Aorta (tissue), 5 donors: ENCODE data around the gene RNF150. TPM values are rescaled to one million over a fixed set of nuclear protein-coding genes. Genes with fewer than 3 reads are reported as not detected.

Experiments
- ATAC-seq: fragments of 200-7000 bp; cut with Tn5 transposase; one replicate; pipeline ENCODE4 v1.9.1; 2022; ENCODE audit warnings: moderate library complexity; ENCODE audit not compliant: low FRiP score
- DNase-seq, 2 donors: peaks; one replicate each; pipeline ENCODE4 v3.0.0-alpha.2; 2020
- H3K27ac ChIP-seq, 2 donors: one replicate each; pipeline ENCODE4 v1.5.1; 2013; ENCODE audit warnings: low read length in 2 of 2, mild to moderate bottlenecking in 2 of 2, moderate library complexity in 2 of 2, control low read depth in 1 of 2, inconsistent platforms in 1 of 2, low read depth in 1 of 2
- H3K27me3 ChIP-seq, 2 donors: one replicate each; pipeline ENCODE4 v1.6.1; 2013; ENCODE audit warnings: control low read depth in 1 of 2, low read length in 1 of 2, mild to moderate bottlenecking in 1 of 2, moderate library complexity in 1 of 2; ENCODE audit not compliant: insufficient read depth in 2 of 2, control insufficient read depth in 1 of 2
- H3K36me3 ChIP-seq, 2 donors: one replicate each; pipeline ENCODE4 v1.6.1; 2013; ENCODE audit warnings: control low read depth in 1 of 2, low read length in 1 of 2, mild to moderate bottlenecking in 1 of 2; ENCODE audit not compliant: insufficient read depth in 2 of 2, control insufficient read depth in 1 of 2
- H3K4me1 ChIP-seq, 2 donors: one replicate each; pipeline ENCODE4 v1.6.1; 2013; ENCODE audit warnings: low read length in 2 of 2, control low read depth in 1 of 2, mild to moderate bottlenecking in 1 of 2, moderate library complexity in 1 of 2; ENCODE audit not compliant: insufficient read depth in 2 of 2, control insufficient read depth in 1 of 2
- H3K4me3 ChIP-seq, 2 donors: one replicate each; pipeline ENCODE4 v1.5.1; 2013; ENCODE audit warnings: low read length in 2 of 2, control low read depth in 1 of 2, mild to moderate bottlenecking in 1 of 2
- H3K9me3 ChIP-seq: one replicate; pipeline ENCODE4 v1.6.1; 2013; ENCODE audit warnings: mild to moderate bottlenecking, low read length; ENCODE audit not compliant: control insufficient read depth
- WGBS, 2 donors: extraction: QIAGEN DNeasy Blood & Tissue Kit; methylation state at CpG; one replicate each; pipeline ENCODE4 v1.1.7; 2013; 5-methylcytosine and 5-hydroxymethylcytosine counted together
- intact Hi-C, 2 donors: fragments of 100-400 bp; cut with DNase I; formaldehyde crosslinking; loops; one replicate each; pipeline versions ENCODE4 v1.14.2 to v1.15.0; 2022
- polyA plus RNA-seq, 2 donors: library from polyadenylated mRNA; stranded (reverse); fragments of 200-250 nt; gene quantifications; one replicate each; pipeline ENCODE4 v1.2.3, GENCODE V29; 2013
- total RNA-seq, 2 donors: library from RNA; stranded (reverse); fragmentation: NEBNext Ultra II Directional; extraction: Animal tissue kit (Norgen Biotek cat#: 25700); gene quantifications; one replicate each; pipeline ENCODE4 v1.2.1, GENCODE V29; 2021
- donor health status: healthy with polysubstance abuse.
- donor health status: Bipolar disorder and iron deficiency.
- donor health status: DM: no; HTN: no; CAD: no.
- donor health status: DM: no; HTN: no; CAD: no.
- donor health status: DM: yes; HTN: yes; CAD: no.

Gene RNF150
- total and polyA plus RNA-seq, 4 donors: 2.0 to 22.8 (median 10.6) TPM

DNA sequence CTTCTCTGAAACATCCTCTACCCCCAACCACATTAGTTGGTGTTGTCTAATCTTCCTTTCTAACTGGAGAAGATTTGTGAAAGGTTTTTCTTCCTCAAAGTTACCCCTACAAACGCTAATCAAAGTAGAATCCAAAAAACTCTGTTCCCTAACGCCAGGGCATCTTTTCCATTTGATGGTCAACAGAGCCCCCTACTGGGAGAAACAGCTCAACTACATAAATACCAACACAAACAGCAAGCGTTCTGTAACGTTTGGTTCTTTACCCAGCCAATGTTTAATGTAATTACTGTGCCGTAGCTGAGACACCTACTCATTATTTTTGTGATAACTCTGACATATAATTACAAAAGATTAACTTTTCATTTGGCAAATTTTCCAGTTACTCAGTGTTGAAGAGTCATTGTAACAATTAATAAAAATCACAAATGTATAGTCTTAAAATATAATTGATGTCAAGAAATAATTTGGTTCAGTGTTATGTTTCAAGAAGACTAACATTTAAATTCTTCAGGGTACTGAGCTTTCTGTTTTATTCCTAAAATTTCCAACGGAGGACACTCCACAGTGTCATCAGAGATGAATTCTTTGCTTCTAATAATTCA lies 282.1 kb downstream of the RNF150 start:
- no peaks in the 10 kb centered on the region for H3K36me3 ChIP-seq
- H3K27me3 ChIP-seq: no peaks in the 10 kb centered on the region
- no peak overlapping the region for H3K4me3 ChIP-seq
- intact Hi-C loops: loop anchor here (2.0 to 10.0 kb wide), 2 partner anchors 326 to 490 kb away; partner anchors contain the start of gene ELMOD2 (in 2 of the 2)
- 1 to 3% methylated on average over 6 of the region's 6 CpGs for WGBS, 2 donors
- no peaks in the 10 kb centered on the region for H3K9me3 ChIP-seq
- ATAC-seq: no peak
- no peaks in the 10 kb centered on the region for H3K4me1 ChIP-seq
- no peak overlapping the region for H3K27ac ChIP-seq
- no peak for DNase-seq

DNA sequence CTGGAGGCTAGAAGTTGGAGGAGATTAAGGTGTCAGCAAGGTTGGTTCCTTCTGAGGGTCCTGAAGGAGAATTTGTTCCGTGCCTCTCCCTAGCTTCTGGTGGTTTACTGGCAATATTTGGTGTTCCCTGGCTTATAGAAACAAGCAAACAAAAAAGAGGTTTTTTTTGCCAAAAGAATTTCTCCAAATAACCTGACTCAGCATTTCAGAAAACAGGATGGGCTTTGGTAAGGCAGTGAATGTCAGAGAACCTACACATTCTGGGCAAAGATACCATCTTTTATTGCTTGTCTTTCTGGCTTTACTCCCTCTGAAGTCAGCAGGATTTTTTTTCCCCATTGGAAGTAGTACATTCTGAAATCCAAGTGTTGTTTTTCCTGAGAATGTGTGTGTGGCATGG lies 283.7 kb downstream of the RNF150 start:
- Histone ChIP-seq H3K36me3 (no peaks in the 10 kb centered on the region), H3K27me3 (no peaks in the 10 kb centered on the region), H3K27ac (no peak overlapping the region), H3K9me3 (no peaks in the 10 kb centered on the region), H3K4me3 (no peak overlapping the region), H3K4me1 (no peaks in the 10 kb centered on the region)
- 78 to 84% methylated on average over 1 of the region's 1 CpG for WGBS, 2 donors
- no peak for DNase-seq
- intact Hi-C loops: loop anchor here (5.0 to 10.0 kb wide), 2 partner anchors 205 to 487 kb away; no protein-coding TSS in a partner anchor
- no peak for ATAC-seq

DNA sequence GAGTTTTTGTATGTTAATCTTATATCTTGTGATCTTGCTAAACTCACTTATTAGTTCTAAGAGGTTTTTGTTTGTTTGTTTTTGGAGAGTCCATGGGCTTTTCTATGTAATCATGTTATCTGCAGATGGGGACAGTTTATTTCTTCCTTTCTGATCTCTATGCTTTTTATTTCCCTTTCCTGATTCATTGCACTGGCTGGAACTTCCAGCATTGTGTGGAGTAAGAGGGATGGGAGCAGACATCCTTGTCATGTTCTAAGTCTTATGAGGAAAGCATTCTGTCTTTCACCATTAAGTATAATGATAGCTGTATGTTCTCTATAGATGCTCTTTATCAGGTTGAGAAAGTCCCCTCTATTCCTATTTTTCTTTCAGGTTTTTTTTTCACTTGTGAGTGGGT lies 286.5 kb downstream of the RNF150 start:
- Histone ChIP-seq H3K27me3 (no peaks in the 10 kb centered on the region), H3K4me1 (no peaks in the 10 kb centered on the region), H3K9me3 (no peaks in the 10 kb centered on the region), H3K4me3 (no peak overlapping the region), H3K36me3 (no peaks in the 10 kb centered on the region), H3K27ac (no peak overlapping the region)
- intact Hi-C loops: loop anchor here (5.0 to 10.0 kb wide), 2 partner anchors 202 to 484 kb away; no protein-coding TSS in a partner anchor
- DNase-seq (no peak), ATAC-seq (no peak)

DNA sequence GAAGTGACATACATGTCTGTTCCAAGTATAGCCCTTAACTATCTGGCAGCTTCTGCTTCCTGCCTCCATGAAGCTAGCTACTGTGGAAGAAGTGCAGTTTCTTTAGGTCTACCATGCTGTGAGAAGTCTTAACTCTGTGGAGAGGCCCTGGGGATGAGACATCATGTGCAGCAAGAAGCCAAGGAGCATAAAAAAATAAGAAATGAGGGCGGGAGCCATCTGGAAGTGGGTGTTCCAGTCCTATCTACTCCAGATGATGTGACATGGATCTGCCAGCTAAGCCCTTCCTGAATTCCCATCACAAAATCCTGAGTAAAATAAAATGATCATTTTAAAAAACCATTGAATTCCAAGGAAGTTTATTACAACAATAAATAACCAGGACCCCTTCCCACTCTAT lies 289.2 kb downstream of the RNF150 start:
- Histone ChIP-seq H3K9me3 (peaks cover 2% of the 10 kb centered on the region), H3K27ac (no peak overlapping the region), H3K36me3 (no peaks in the 10 kb centered on the region), H3K4me3 (no peak overlapping the region), H3K4me1 (no peaks in the 10 kb centered on the region), H3K27me3 (no peaks in the 10 kb centered on the region)
- DNase-seq (no peak), ATAC-seq (no peak)
- intact Hi-C loops: loop anchor here in 1 of 2 donors (10.0 kb wide), 1 partner anchor 199 kb away; no protein-coding TSS in a partner anchor
- 79 to 88% methylated on average over 1 of the region's 1 CpG for WGBS, 2 donors

DNA sequence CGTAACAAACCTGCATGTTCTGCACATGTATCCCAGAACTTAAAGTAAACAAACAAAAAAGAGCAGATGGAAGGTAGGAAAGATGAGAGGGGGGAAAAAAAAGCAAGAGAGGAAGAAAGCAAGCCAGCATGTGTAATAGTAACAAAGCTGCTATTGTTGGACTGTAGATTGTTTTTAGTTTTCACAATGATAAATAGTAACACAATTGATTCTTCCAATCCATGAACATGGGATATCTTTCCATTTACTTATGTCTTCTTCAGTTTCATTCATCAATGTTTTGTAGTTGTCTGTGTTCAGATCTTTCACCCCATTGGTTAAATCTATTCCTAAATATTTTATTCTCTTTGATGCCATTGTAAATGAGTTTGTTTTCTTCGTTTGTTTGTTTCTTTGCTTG lies 292.1 kb downstream of the RNF150 start:
- WGBS, 2 donors: 93 to 96% methylated on average over 2 of the region's 2 CpGs
- Histone ChIP-seq H3K4me3 (no peak overlapping the region), H3K27me3 (peaks cover 0 to 2% of the 10 kb centered on the region in 2 donors), H3K27ac (no peak overlapping the region), H3K9me3 (peaks cover 2% of the 10 kb centered on the region), H3K36me3 (no peaks in the 10 kb centered on the region), H3K4me1 (no peaks in the 10 kb centered on the region)
- ATAC-seq: no peak
- DNase-seq: no peak
- intact Hi-C loops: loop anchor here in 1 of 2 donors (10.0 kb wide), 1 partner anchor 196 kb away; no protein-coding TSS in a partner anchor

DNA sequence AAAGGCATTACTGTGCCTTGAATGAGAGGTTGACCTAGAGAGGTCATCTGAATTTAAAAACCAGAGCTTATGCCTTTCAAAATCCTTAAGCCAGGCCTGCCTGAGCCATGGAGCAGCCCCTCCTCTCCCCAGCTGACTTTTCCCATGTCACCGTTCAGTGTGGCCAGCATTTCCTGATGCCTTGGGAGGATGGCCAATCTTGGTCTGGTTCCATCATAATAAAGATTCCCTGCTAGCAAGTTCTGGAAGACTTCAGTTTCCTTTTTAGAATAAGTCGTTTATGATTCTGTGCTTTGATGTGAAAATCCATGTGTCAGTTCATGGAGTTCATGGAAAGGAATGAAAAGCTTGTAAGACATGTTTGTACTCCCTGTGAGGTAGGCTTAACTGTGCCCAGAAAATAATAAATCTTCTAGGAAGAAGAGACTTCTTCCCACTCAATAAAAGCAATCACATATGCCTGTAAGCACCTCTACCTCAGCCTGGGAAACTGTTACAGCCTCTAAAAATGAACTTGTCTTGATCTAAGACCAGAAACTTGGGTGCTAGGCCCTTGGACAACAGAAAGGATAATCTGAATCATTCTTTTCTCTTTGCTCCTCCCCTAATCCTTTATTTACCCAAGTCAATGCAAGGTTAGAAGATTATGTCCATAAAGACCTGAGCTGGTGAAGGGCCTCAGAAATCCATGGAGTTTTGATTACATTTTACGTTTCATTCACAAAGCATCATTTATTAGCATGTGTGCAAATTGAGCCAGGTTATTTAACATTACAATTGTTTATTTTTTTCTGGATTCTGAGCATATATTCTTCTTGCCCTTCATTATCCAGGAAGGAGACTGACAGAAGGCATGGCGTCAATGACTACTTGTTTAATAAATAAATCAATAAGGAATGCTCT lies 293.1 kb downstream of the RNF150 start:
- DNase-seq (no peak), ATAC-seq (no peak)
- Histone ChIP-seq H3K27me3 (peaks cover 0 to 2% of the 10 kb centered on the region in 2 donors), H3K27ac (no peak overlapping the region), H3K36me3 (no peaks in the 10 kb centered on the region), H3K9me3 (peaks cover 2% of the 10 kb centered on the region), H3K4me3 (no peak overlapping the region), H3K4me1 (no peaks in the 10 kb centered on the region)
- WGBS, 2 donors: 50% methylated on average over 4 of the region's 4 CpGs
- intact Hi-C loops: loop anchor here (10.0 kb wide), 2 partner anchors 195 to 205 kb away; no protein-coding TSS in a partner anchor

DNA sequence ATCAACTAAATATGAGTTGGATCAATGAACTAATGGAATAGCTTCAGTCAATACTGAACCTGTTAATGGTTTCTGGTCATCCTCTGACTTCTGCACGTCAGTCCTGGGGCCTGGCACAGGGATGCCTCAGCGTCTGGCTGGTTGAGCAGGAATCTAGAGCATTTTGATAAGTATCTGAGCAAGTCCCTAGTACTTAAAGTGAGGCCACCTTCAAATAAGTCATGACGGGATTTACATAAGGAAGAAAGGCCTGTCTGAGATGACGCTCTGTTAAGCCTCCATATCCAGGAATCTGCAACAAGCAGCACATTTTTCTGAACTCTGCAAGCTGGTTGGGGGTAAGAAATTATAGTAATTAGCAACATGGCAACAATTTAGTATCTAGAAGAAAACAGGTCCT lies 293.9 kb downstream of the RNF150 start:
- H3K27ac ChIP-seq: no peak overlapping the region
- H3K36me3 ChIP-seq: no peaks in the 10 kb centered on the region
- no peak overlapping the region for H3K4me3 ChIP-seq
- no peaks in the 10 kb centered on the region for H3K4me1 ChIP-seq
- 60 to 67% methylated on average over 4 of the region's 4 CpGs for WGBS, 2 donors
- peaks cover 0 to 2% of the 10 kb centered on the region in 2 donors for H3K27me3 ChIP-seq
- ATAC-seq (no peak), DNase-seq (no peak)
- peaks cover 2% of the 10 kb centered on the region for H3K9me3 ChIP-seq
- intact Hi-C loops: loop anchor here in 1 of 2 donors (10.0 kb wide), 1 partner anchor 205 kb away; no protein-coding TSS in a partner anchor

DNA sequence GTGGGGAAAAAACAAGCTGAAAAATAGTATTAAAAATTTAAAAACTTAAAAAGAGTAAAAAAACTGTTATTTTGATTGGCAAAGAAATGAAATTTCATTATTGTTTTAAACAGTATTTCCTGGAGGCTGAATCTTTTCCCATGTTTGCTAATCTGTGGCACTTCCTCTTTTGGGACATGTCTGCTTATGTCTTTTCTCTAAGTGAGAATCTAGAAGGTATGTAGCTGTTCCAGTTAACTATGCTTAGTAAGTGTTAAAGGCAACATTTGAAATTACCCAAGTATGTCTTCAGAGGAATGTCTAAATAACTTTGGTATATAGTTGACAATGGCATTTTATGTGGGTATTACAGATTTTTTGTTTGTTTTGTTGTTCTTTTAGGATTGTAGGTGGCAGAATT lies 295.5 kb downstream of the RNF150 start:
- Histone ChIP-seq H3K36me3 (no peaks in the 10 kb centered on the region), H3K9me3 (peaks cover 2% of the 10 kb centered on the region), H3K4me1 (no peaks in the 10 kb centered on the region), H3K27me3 (peaks cover 0 to 2% of the 10 kb centered on the region in 2 donors), H3K4me3 (no peak overlapping the region), H3K27ac (no peak overlapping the region)
- ATAC-seq (no peak), DNase-seq (no peak)
- intact Hi-C loops: loop anchor here in 1 of 2 donors (10.0 kb wide), 1 partner anchor 203 kb away; no protein-coding TSS in a partner anchor
